Measurements from ENCODE around the gene STOM.
A peak's percentile ranks its signal among the peaks of the same experiment; 100 is the strongest.
"Not testable (repeated sequence)": the region's sequence is repeated elsewhere in the genome, so short reads cannot be mapped to it uniquely, and the experiment has no call there.

STOM gene

GRCh38 chr9:121298689-121299466 is 71.2 kb downstream of the STOM start:
- peak; percentile 57 for DNase-seq

DNA sequence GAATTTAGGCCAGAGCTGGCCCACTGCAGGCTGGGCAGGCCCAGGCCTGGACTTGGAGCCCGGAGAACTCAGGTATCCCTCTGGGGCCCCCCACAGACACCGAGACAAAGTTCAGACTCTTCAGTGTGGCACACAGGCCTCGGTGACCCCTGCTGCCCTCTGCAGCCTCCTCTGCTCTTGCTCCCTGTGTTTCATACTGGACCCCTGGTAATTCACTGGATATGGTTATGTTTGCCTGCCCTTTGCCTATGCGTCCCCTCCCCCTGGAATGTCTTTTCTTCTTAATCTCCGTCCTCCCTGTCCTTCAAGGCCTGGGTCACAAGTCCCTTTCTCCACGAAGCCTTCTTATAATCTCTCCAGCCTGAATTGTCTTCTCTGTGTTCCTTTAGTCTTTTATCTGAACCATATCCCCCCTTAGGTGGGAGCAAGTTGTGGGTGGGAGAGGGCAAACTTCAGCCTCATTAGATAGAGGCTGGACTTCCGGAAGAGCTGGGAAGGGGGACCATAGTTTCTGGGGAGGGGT is 72.0 kb downstream of the STOM start:
- no peak for DNase-seq

GRCh38 chr9:121297389-121297788 is 72.7 kb downstream of the STOM start:
- no peak for DNase-seq

DNA sequence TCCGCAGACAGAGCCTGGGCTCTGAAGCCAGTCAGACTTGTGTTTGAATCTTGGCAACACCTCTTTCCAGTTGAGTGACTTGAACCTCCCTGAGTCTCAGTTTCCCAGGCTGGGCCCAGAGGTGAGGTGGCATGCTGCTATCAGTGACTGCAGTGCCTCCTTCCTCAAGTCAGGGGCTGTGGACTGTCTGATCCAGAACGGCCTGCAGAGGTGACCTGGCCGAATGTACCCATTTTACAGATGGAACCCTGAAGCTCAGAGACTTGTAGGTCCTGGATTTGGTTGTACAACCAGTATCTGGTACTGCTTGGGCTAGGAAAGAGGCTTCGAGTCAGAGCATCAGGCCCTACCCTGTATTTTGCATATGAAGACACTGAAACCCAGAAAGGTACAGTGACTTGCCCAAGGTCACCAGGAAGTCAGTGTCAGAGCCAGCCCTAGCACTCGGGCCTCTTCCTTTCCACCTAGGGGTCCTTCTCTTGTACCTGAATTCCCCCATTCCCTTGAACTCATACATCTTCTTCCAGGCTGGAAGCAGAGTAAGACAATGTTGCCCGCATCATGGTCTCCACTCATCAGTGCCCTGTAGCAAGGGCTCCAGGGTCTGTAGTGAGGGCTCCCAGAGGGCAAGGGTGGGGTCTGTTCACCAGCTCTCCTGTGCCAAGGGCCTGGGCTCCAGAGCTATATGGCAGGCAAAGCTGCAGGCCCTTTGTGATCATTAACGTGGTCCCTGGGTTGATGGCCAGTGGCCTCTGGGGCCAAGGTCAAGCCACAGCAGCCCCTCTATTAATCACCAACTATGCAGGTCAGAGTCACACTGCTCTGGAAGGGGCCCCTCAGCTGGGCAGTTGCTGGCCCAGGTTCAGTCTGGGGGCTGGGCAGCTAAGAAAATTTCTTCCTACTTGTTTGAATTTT is 73.6 kb downstream of the STOM start:
- no peak for DNase-seq

DNA sequence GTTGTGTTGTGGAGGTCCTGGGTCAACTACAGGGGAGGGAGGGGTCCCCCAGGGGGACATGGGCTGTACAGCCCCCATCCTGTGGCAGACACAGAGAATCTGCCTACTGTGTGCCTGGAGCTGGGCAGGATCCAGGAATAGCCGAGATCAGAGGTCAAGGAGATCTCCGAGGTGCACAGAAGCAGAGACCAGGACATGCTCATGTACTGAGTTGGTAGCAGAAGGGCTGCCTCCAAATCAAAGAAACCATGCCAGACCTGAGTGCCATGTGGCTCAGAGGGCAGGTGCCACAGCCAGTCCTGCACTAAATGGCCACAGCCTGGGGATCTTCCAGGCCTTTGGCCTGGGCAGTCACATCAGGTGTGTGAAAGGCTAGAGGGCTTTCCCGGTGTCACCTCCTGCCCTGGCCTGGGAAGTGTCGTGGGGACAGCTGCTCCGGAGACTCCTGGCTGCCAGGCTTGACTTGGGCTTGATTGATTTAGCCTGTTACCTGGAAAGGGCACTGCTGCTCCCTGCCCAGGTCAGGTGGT is 74.3 kb downstream of the STOM start:
- DNase-seq, result no peak

GRCh38 chr9:121294866-121295661 is 75.0 kb downstream of the STOM start:
- DNase-seq, result no peak

GRCh38 chr9:121294151-121294743 is 75.8 kb downstream of the STOM start:
- DNase-seq, result no peak

DNA sequence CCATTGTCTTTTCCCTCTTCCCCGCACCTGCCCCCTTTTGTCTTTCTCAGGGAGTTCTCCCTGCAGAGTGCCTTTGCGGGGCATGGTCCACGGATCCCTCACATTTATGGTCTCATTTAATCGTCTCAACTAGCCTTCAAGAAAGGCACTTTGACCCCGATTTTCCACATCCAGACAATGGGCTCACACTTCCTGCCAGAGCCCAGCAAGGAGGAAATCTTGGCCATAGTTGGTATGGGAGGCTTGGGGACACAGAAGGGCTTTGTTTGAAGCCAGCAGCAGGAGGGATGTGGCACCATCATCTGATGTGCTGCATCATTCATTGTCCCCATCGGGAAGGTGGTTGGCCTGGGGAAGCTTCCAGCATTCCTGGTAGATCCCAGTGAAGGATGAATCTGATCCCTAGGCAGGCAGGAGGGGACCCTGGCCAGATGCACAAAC is 77.2 kb downstream of the STOM start:
- no peak for DNase-seq

DNA sequence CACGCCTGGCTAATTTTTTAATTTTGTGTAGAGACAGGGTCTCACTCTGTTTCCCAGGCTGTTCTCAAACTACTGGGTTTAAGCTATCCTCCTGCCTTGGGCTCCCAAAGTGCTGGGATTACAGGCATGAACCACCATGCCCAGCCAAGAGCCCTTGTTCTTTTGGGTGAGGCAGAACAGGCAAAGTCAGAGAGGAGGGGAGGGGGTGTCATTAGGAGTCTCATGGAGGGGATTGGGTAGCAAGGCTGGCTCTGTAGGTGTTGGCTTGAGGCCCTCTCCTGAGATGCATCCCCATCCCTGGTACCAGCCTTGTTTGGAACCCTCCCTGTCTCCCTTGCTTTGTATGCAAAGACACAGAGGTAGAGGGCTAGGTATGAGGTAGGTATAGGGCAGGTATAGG is 78.0 kb downstream of the STOM start:
- no peak for DNase-seq

DNA sequence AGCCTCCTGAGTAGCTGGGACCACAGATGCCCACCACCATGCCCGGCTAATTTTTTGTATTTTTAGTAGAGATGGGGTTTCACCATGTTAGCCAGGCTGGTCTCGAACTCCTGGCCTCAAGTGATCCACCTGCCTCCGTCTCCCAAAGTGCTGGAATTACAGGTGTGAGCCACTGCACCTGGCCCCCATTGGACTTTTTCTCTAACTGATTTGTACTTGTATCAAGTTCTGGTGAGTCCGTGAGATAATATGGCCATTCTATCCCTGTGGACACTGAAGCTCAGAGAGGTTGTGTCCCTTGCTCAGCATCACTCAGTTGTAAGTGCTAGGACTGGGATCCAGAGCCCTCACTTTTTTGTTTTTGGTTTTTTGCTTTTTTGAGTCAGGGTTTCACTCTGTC is 78.5 kb downstream of the STOM start:
- not testable (repeated sequence) for DNase-seq

DNA sequence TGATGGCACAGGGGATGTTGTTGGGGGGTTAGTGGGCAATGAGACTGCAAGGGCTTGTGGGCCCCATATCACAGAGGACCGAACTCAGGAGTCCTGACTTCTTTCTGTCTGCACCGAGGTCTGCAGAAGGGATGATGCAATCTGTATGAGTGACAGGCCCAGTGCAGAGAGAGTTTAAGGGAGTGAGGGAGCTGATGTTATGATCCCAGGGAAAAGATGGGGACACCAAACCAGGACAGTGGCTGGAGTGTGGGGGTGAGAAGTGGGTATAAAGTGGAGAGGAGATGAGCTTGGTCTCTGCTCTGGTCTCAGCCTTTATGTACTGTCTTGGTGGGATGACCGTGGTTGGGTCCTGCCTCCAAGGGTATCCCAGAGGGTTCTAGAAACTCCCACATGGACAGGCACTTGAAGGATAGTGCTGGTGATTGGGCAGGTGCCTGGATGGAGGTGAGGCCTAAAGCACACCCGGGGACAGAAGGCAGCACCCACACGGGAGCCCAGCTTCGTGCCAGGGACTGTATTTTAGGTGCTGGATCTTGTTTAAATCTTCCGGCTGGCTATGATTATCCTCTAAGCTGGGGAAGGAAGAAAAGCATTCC is 80.2 kb downstream of the STOM start:
- peak; percentile 43 for DNase-seq

- peak; percentile 76 for DNase-seq
These were observed 80.9 kb downstream of the STOM start for GRCh38 chr9:121289026-121289771.

Data from DMS53 (cell line).